ENCODE data around the gene FAM118B.
"Not testable (repeated sequence)": the region's sequence is repeated elsewhere in the genome, so short reads cannot be mapped to it uniquely, and the experiment has no call there.

Gene FAM118B

GRCh38 chr11:126217491-126217890 lies 5.9 kb downstream of the FAM118B start:
- DNase-seq (ENCODE audit: low read depth): no peak

GRCh38 chr11:126219547-126219946 lies 8.0 kb downstream of the FAM118B start:
- no peak for DNase-seq (ENCODE audit: low read depth)

GRCh38 chr11:126224647-126225294 lies 13.2 kb downstream of the FAM118B start:
- DNase-seq (ENCODE audit: low read depth): no peak

GRCh38 chr11:126225295-126225665 lies 13.7 kb downstream of the FAM118B start:
- no peak for DNase-seq (ENCODE audit: low read depth)

- no peak for DNase-seq (ENCODE audit: low read depth)
Measured at GRCh38 chr11:126226334-126227084, 14.9 kb downstream of the FAM118B start.

- DNase-seq (ENCODE audit: low read depth): no peak
Measured at GRCh38 chr11:126229858-126230540, 18.4 kb downstream of the FAM118B start.

GRCh38 chr11:126231725-126232459 lies 20.3 kb downstream of the FAM118B start:
- DNase-seq (ENCODE audit: low read depth): no peak

GRCh38 chr11:126232683-126233082 lies 21.1 kb downstream of the FAM118B start:
- no peak for DNase-seq (ENCODE audit: low read depth)

GRCh38 chr11:126233391-126233790 lies 21.8 kb downstream of the FAM118B start:
- DNase-seq (ENCODE audit: low read depth): no peak

GRCh38 chr11:126246636-126247035 lies 35.1 kb downstream of the FAM118B start:
- no peak for DNase-seq (ENCODE audit: low read depth)

GRCh38 chr11:126253265-126253664 lies 41.7 kb downstream of the FAM118B start:
- DNase-seq (ENCODE audit: low read depth): no peak

- no peak for DNase-seq (ENCODE audit: low read depth)
Measured at GRCh38 chr11:126254819-126255218, 43.2 kb downstream of the FAM118B start.

GRCh38 chr11:126255507-126255906 lies 43.9 kb downstream of the FAM118B start:
- not testable (repeated sequence) for DNase-seq (ENCODE audit: low read depth)

- DNase-seq (ENCODE audit: low read depth): no peak
Measured at GRCh38 chr11:126256216-126256615, 44.6 kb downstream of the FAM118B start.

GRCh38 chr11:126257144-126257543 lies 45.6 kb downstream of the FAM118B start:
- no peak for DNase-seq (ENCODE audit: low read depth)

- no peak for DNase-seq (ENCODE audit: low read depth)
Measured at GRCh38 chr11:126257764-126258163, 46.2 kb downstream of the FAM118B start.

- DNase-seq (ENCODE audit: low read depth): no peak
Measured at GRCh38 chr11:126262216-126262615, 50.6 kb downstream of the FAM118B start.

GRCh38 chr11:126263489-126263888 lies 51.9 kb downstream of the FAM118B start:
- DNase-seq (ENCODE audit: low read depth): no peak

GRCh38 chr11:126265811-126266210 lies 54.2 kb downstream of the FAM118B start:
- DNase-seq (ENCODE audit: low read depth): no peak

- DNase-seq (ENCODE audit: low read depth): no peak
Measured at GRCh38 chr11:126267650-126268049, 56.1 kb downstream of the FAM118B start.

- DNase-seq (ENCODE audit: low read depth): no peak
Measured at GRCh38 chr11:126268361-126268707, 56.8 kb downstream of the FAM118B start.

Measured in HS-5 (cell line).